Chondrocyte (in vitro differentiated cells): ENCODE results near the gene MYO1B. TPM values are rescaled to one million over a fixed set of nuclear protein-coding genes. Genes with fewer than 3 reads are reported as not detected.
A peak's percentile ranks its signal among the peaks of the same experiment; 100 is the strongest.

Source experiments
- DNase-seq: peaks from one replicate; pipeline ENCODE4 v3.0.0; 2021; ENCODE audit warnings: mixed read lengths, low spot score
- H3K27ac Mint-ChIP-seq: one replicate; pipeline ENCODE4 v1.8.0; 2021; ENCODE audit warnings: mild to moderate bottlenecking, moderate library complexity, mixed read lengths; ENCODE audit not compliant: unreplicated experiment
- H3K27me3 Mint-ChIP-seq: 2 replicates; pipeline ENCODE4 v1.8.0; 2021; ENCODE audit warnings: low read depth, mixed read lengths
- H3K36me3 Mint-ChIP-seq: 2 replicates; pipeline ENCODE4 v1.8.0; 2021; ENCODE audit warnings: low read depth, mixed read lengths
- H3K4me1 Mint-ChIP-seq: 2 replicates; pipeline ENCODE4 v1.8.0; 2021; ENCODE audit warnings: low read depth, mild to moderate bottlenecking, mixed read lengths
- H3K4me3 Mint-ChIP-seq: one replicate; pipeline ENCODE4 v1.8.0; 2021; ENCODE audit warnings: mild to moderate bottlenecking, moderate library complexity, mixed read lengths; ENCODE audit not compliant: unreplicated experiment
- H3K9me3 Mint-ChIP-seq: 2 replicates; pipeline ENCODE4 v1.8.0; 2021; ENCODE audit warnings: low read depth, mixed read lengths
- total RNA-seq: library from RNA; stranded (reverse); gene quantifications from 3 replicates; pipeline ENCODE4 v1.2.1, GENCODE V29; 2021
- TF ChIP-seq, protein P1 (sequence below): fragments of 200-600 bp; sonication (generic); IDR thresholded peaks from 2 replicates; pipeline ENCODE4 v1.5.0; 2021; ENCODE audit warnings: antibody characterized with exemption, mild to moderate bottlenecking, moderate library complexity

The MYO1B gene
- total RNA-seq, 1 donor from 2014 or later: 114 TPM

DNA sequence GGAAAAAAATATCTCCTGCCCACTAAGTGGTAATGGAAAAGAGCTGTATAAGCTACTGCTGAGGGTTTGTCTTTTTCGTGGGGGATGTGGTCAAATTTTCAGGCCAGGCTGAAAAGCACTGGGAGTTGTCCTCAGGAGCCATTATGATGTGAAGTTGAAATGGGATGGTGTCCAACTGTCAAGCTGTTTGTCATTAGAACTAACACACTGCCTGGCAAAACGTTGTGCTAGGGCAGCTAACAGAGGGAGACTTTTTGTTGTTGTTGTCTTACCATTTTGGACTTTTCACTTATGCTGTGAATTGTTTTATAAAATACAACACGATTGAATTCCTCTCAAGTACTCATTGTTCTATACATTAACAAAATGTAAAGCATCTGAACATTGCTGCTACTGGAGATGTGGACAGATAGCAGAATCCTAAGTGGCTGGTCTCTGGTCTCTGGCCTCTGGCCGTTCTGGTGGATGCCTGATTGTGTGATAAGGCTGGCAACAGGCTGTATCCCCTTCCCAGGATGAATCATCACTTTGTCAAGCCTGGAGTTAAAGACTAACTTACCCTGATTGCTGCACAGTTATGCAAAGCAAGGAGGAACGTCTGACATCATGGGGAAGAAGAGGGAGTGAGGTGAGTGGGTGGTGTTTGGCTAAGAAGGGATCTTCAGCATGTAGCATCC lies 2.3 kb downstream of the MYO1B start:
- no peak for DNase-seq
- Mint-ChIP-seq H3K9me3 (peaks cover 7% of the 10 kb centered on the region), H3K27ac (peak overlapping the region; percentile 91), H3K36me3 (no peaks in the 10 kb centered on the region), H3K4me1 (peaks cover 69% of the 10 kb centered on the region), H3K27me3 (no peaks in the 10 kb centered on the region), H3K4me3 (peak overlapping the region; percentile 80)
- TF ChIP-seq, protein P1, sequence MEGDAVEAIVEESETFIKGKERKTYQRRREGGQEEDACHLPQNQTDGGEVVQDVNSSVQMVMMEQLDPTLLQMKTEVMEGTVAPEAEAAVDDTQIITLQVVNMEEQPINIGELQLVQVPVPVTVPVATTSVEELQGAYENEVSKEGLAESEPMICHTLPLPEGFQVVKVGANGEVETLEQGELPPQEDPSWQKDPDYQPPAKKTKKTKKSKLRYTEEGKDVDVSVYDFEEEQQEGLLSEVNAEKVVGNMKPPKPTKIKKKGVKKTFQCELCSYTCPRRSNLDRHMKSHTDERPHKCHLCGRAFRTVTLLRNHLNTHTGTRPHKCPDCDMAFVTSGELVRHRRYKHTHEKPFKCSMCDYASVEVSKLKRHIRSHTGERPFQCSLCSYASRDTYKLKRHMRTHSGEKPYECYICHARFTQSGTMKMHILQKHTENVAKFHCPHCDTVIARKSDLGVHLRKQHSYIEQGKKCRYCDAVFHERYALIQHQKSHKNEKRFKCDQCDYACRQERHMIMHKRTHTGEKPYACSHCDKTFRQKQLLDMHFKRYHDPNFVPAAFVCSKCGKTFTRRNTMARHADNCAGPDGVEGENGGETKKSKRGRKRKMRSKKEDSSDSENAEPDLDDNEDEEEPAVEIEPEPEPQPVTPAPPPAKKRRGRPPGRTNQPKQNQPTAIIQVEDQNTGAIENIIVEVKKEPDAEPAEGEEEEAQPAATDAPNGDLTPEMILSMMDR: no peak

- TF ChIP-seq, protein P1: no peak
- peak overlapping the region; percentile 20 for H3K4me3 Mint-ChIP-seq
- H3K27ac Mint-ChIP-seq: peak overlapping the region; percentile 78
- DNase-seq: no peak
- no peaks in the 10 kb centered on the region for H3K36me3 Mint-ChIP-seq
- H3K9me3 Mint-ChIP-seq: no peaks in the 10 kb centered on the region
- H3K4me1 Mint-ChIP-seq: peaks cover 82% of the 10 kb centered on the region
- no peaks in the 10 kb centered on the region for H3K27me3 Mint-ChIP-seq
Measured at GRCh38 chr2:191249156-191249813, 4.1 kb downstream of the MYO1B start.

DNA sequence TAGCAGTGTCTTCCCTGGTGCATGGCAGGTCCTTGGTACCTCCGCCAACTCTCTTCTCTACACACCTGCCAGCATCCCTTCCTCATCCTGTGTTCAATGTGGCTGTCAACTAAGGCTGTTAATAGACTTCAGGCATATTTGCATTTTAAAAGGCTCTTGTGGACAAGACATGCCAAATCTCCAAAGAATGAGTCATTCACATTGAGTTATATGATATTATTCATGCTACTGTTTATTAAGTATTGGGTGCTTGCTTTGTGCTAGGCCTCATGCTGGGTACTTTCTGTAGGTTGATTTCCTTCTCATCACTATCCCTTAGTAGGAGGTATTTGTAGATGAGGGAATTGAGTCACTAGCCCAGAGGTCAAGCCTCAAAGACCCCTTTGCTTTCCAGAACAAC lies 5.2 kb downstream of the MYO1B start:
- TF ChIP-seq, protein P1: no peak
- no peak for DNase-seq
- Mint-ChIP-seq H3K9me3 (no peaks in the 10 kb centered on the region), H3K27ac (no peak overlapping the region), H3K36me3 (no peaks in the 10 kb centered on the region), H3K4me3 (no peak overlapping the region), H3K27me3 (no peaks in the 10 kb centered on the region), H3K4me1 (peaks cover 83% of the 10 kb centered on the region)

GRCh38 chr2:191250986-191251385 lies 5.8 kb downstream of the MYO1B start:
- Mint-ChIP-seq H3K36me3 (no peaks in the 10 kb centered on the region), H3K27me3 (no peaks in the 10 kb centered on the region), H3K4me1 (peaks cover 89% of the 10 kb centered on the region), H3K9me3 (no peaks in the 10 kb centered on the region), H3K4me3 (no peak overlapping the region), H3K27ac (no peak overlapping the region)
- TF ChIP-seq, protein P1: no peak
- no peak for DNase-seq

DNA sequence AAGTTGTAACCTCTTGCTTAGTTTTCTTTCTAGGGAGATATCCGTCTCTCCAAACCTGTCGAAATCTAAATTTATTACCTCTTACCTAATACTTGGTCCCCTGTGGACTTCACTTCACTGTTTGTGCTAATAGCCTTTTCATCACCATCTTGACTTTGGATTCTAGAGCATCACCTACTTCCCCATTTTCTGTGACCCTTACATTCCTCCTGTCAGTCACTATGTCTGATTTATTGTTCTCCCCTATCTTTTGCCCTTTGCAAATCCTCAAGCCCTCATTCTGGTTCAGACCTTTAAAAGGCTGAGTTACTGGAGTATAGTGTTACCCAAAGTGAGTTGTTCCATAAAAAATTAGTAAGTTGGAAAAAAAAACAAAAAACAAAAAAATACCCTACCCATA lies 7.5 kb downstream of the MYO1B start:
- DNase-seq: no peak
- H3K4me3 Mint-ChIP-seq: no peak overlapping the region
- no peak overlapping the region for H3K27ac Mint-ChIP-seq
- no peaks in the 10 kb centered on the region for H3K27me3 Mint-ChIP-seq
- TF ChIP-seq, protein P1: no peak
- peaks cover 1% of the 10 kb centered on the region for H3K36me3 Mint-ChIP-seq
- no peaks in the 10 kb centered on the region for H3K9me3 Mint-ChIP-seq
- H3K4me1 Mint-ChIP-seq: peaks cover 87% of the 10 kb centered on the region
